ENCODE measurements around the gene SIGMAR1. TPM values are rescaled to one million over a fixed set of nuclear protein-coding genes. Genes with fewer than 3 reads are reported as not detected.

The SIGMAR1 gene
- total and polyA plus RNA-seq, 2 experiments from 2014 or later = 126 to 240 TPM

DNA sequence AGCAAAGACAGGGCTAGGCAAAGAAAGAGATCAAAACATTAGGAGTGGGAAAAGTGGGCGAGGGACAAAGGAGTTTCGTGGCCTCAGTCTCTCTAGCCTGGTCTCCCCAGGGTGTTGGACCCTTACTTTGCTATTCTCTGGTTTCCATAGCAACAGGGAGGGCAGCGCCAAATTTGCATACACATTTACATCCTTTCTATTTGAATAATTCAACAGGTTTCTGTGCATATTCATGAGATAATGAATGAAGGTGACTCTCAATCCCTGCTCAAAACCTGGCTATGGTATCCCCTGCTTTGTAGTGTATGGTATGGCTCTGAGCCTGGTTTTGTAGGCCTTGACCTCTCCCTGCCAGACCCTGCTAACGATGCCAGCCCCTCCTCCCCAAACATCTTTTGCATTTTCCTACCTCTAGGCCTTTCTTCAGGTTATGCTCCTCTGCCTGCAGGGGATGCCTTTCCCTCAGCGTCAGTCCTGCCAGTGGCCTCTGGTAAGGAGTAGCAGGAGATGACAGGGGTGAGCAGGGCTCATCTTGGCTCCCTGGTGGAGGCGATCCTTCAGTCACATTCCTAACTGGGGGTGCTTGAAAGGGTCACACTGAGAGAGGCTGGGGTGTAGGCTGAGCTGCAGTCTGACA is 35.5 kb downstream of the SIGMAR1 start:
- no peaks in the 10 kb centered on the region for H3K9me3 ChIP-seq (ENCODE audit: low read depth)
- H4K20me1 ChIP-seq (ENCODE audit: insufficient read depth, poor library complexity, severe bottlenecking) = no peaks in the 10 kb centered on the region
- DNase-seq (ENCODE audit: low spot score) = no peak
- H3K9me2 ChIP-seq (replicated peaks; ENCODE audit: insufficient read depth) = no peaks in the 10 kb centered on the region
- no peak overlapping the region for H3K4me3 ChIP-seq
- H3K27ac ChIP-seq = no peak overlapping the region
- no peaks in the 10 kb centered on the region for H3K36me3 ChIP-seq (replicated peaks; ENCODE audit: insufficient read depth, low read depth)
- no peaks in the 10 kb centered on the region for H3K79me2 ChIP-seq
- H3K4me1 ChIP-seq (ENCODE audit: insufficient read depth) = peaks cover 4% of the 10 kb centered on the region
- no peak overlapping the region for H3K4me2 ChIP-seq
- no peak overlapping the region for H2AFZ ChIP-seq
- no peak for TF ChIP-seq CTCF (IDR thresholded peaks at IDR 0.05; ENCODE audit: poor library complexity)
- no peak for TF ChIP-seq EZH2phosphoT487 (IDR thresholded peaks at IDR 0.05; ENCODE audit: low read depth, severe bottlenecking, unreplicated experiment)
- TF ChIP-seq EZH2 (IDR thresholded peaks at IDR 0.05; ENCODE audit: borderline replicate concordance) = no peak
- WGBS (ENCODE audit: low lambda C conversion rate, missing lambda C conversion rate) = 62% methylated on average over 6 of the region's 6 CpGs
- H3K27me3 ChIP-seq = no peaks in the 10 kb centered on the region

- Histone ChIP-seq H4K20me1 (ENCODE audit: insufficient read depth, poor library complexity, severe bottlenecking) (no peaks in the 10 kb centered on the region), H3K27me3 (peaks cover 9% of the 10 kb centered on the region), H2AFZ (no peak overlapping the region), H3K79me2 (no peaks in the 10 kb centered on the region), H3K9me2 (replicated peaks; ENCODE audit: insufficient read depth) (no peaks in the 10 kb centered on the region), H3K4me2 (no peak overlapping the region), H3K27ac (no peak overlapping the region), H3K9me3 (ENCODE audit: low read depth) (no peaks in the 10 kb centered on the region), H3K4me3 (no peak overlapping the region), H3K4me1 (ENCODE audit: insufficient read depth) (no peaks in the 10 kb centered on the region), H3K36me3 (replicated peaks; ENCODE audit: insufficient read depth, low read depth) (no peaks in the 10 kb centered on the region)
- 88% methylated on average over 1 of the region's 1 CpG for WGBS (ENCODE audit: low lambda C conversion rate, missing lambda C conversion rate)
- DNase-seq (ENCODE audit: low spot score) = no peak
- no peak for TF ChIP-seq EZH2phosphoT487 (IDR thresholded peaks at IDR 0.05; ENCODE audit: low read depth, severe bottlenecking, unreplicated experiment)
- no peak for TF ChIP-seq EZH2 (IDR thresholded peaks at IDR 0.05; ENCODE audit: borderline replicate concordance)
- TF ChIP-seq CTCF (IDR thresholded peaks at IDR 0.05; ENCODE audit: poor library complexity) = no peak
These were observed 36.7 kb downstream of the SIGMAR1 start for GRCh38 chr9:34600908-34601307.

GRCh38 chr9:34599546-34599945 is 38.0 kb downstream of the SIGMAR1 start:
- Histone ChIP-seq H3K4me3 (no peak overlapping the region), H3K27me3 (peaks cover 14% of the 10 kb centered on the region), H2AFZ (no peak overlapping the region), H3K36me3 (replicated peaks; ENCODE audit: insufficient read depth, low read depth) (no peaks in the 10 kb centered on the region), H3K79me2 (no peaks in the 10 kb centered on the region), H4K20me1 (ENCODE audit: insufficient read depth, poor library complexity, severe bottlenecking) (no peaks in the 10 kb centered on the region), H3K4me1 (ENCODE audit: insufficient read depth) (no peaks in the 10 kb centered on the region), H3K4me2 (no peak overlapping the region), H3K27ac (no peak overlapping the region), H3K9me2 (replicated peaks; ENCODE audit: insufficient read depth) (no peaks in the 10 kb centered on the region), H3K9me3 (ENCODE audit: low read depth) (no peaks in the 10 kb centered on the region)
- no peak for DNase-seq (ENCODE audit: low spot score)
- 44% methylated on average over 1 of the region's 1 CpG for WGBS (ENCODE audit: low lambda C conversion rate, missing lambda C conversion rate)
- TF ChIP-seq EZH2phosphoT487 (IDR thresholded peaks at IDR 0.05; ENCODE audit: low read depth, severe bottlenecking, unreplicated experiment) (no peak), CTCF (IDR thresholded peaks at IDR 0.05; ENCODE audit: poor library complexity) (no peak), EZH2 (IDR thresholded peaks at IDR 0.05; ENCODE audit: borderline replicate concordance) (no peak)
